Spleen (tissue), 7 donors: ENCODE data around the gene FUT9.

ENCODE experiments used
- POLR2A ChIP-seq, 3 donors: fragments of 450-650 bp; IDR thresholded peaks; one replicate each; pipeline ENCODE4 v1.5.1; 2017; ENCODE audit warnings: antibody characterized with exemption in 3 of 3, mild to moderate bottlenecking in 1 of 3
- TF ChIP-seq, protein P1 (sequence below), 11 experiments: fragments of 200-600 bp in 7 of 11; fragments of 450-650 bp in 4 of 11; sonication (generic) in 4 of 11; IDR thresholded peaks in 8 of 11; conservative IDR thresholded peaks in 3 of 11; 1 replicate in 7 of 11; 2 replicates in 4 of 11; pipeline versions ENCODE4 v1.4.0 to v1.8.0; 2016 to 2021; ENCODE audit warnings: antibody characterized with exemption in 11 of 11, inconsistent platforms in 4 of 11, mild to moderate bottlenecking in 1 of 11
- donor health status: DM: no; HTN: no; CAD: no; lungs with moderate emphysema.
- donor health status: DM: no; HTN: no; CAD: no.
- donor health status: DM: no; HTN: no; CAD: no.

DNA sequence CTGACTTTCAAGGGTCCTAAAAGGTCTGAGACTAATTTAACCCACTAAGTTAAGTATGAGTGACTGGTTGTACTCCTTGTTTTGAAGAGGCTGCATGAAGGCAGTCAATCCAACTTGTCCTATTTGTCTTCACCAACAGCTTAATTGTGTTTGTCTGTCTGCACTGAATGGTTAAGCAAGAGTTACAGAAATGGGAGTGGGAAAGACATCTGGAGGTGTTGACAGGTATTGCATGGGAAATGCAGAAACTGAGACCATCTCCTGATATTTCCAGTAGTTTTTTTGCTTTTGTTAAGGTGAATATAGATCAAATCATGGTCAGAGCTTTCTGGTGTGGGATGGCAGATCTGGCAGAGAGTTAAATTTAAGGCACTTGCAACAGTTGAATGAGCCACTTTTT lies 6.5 kb downstream of the FUT9 start:
- TF ChIP-seq, protein P1, sequence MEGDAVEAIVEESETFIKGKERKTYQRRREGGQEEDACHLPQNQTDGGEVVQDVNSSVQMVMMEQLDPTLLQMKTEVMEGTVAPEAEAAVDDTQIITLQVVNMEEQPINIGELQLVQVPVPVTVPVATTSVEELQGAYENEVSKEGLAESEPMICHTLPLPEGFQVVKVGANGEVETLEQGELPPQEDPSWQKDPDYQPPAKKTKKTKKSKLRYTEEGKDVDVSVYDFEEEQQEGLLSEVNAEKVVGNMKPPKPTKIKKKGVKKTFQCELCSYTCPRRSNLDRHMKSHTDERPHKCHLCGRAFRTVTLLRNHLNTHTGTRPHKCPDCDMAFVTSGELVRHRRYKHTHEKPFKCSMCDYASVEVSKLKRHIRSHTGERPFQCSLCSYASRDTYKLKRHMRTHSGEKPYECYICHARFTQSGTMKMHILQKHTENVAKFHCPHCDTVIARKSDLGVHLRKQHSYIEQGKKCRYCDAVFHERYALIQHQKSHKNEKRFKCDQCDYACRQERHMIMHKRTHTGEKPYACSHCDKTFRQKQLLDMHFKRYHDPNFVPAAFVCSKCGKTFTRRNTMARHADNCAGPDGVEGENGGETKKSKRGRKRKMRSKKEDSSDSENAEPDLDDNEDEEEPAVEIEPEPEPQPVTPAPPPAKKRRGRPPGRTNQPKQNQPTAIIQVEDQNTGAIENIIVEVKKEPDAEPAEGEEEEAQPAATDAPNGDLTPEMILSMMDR (IDR thresholded peaks at IDR 0.05 in 8 of 11, conservative IDR thresholded peaks at IDR 0.05 in 3 of 11), result no peak
- TF ChIP-seq POLR2A (IDR thresholded peaks at IDR 0.05), result no peak
